ENCODE data around the gene FRAS1.

DNA sequence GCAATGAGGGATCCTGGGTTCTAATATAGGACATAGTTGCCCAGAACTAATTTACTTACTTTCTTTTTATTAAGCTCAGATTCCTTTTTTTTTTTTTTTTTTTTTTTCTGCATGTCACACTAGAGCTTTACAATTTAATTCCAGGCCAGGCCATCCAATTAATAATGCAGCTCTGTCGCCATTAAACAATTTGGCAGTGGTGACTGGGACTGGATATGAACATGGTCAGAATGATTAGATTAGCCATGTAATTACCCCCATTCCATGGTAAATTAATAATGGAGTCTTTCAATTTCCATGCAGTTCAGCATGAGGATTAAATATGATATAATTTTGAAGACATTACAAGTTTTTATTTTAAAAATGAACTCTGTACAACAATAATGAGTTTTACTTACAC lies 267.5 kb downstream of the FRAS1 start:
- TF ChIP-seq, protein P1, sequence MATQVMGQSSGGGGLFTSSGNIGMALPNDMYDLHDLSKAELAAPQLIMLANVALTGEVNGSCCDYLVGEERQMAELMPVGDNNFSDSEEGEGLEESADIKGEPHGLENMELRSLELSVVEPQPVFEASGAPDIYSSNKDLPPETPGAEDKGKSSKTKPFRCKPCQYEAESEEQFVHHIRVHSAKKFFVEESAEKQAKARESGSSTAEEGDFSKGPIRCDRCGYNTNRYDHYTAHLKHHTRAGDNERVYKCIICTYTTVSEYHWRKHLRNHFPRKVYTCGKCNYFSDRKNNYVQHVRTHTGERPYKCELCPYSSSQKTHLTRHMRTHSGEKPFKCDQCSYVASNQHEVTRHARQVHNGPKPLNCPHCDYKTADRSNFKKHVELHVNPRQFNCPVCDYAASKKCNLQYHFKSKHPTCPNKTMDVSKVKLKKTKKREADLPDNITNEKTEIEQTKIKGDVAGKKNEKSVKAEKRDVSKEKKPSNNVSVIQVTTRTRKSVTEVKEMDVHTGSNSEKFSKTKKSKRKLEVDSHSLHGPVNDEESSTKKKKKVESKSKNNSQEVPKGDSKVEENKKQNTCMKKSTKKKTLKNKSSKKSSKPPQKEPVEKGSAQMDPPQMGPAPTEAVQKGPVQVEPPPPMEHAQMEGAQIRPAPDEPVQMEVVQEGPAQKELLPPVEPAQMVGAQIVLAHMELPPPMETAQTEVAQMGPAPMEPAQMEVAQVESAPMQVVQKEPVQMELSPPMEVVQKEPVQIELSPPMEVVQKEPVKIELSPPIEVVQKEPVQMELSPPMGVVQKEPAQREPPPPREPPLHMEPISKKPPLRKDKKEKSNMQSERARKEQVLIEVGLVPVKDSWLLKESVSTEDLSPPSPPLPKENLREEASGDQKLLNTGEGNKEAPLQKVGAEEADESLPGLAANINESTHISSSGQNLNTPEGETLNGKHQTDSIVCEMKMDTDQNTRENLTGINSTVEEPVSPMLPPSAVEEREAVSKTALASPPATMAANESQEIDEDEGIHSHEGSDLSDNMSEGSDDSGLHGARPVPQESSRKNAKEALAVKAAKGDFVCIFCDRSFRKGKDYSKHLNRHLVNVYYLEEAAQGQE (IDR thresholded peaks at IDR 0.05; ENCODE audit: insufficient read depth in 1 of 2, low read depth in 2 of 2, low read length in 2 of 2) = no peak
- no peak for TF ChIP-seq SIN3A (IDR thresholded peaks at IDR 0.05; ENCODE audit: borderline replicate concordance, insufficient read depth, low read length)
- TF ChIP-seq POLR2AphosphoS5 (IDR thresholded peaks at IDR 0.05; ENCODE audit: low read depth, low read length) = no peak
- TF ChIP-seq TAF1 (IDR thresholded peaks at IDR 0.05; ENCODE audit: borderline replicate concordance, insufficient read depth, low read length) = no peak
- TF ChIP-seq FOXP2 (optimal IDR thresholded peaks at IDR 0.05; ENCODE audit: borderline replicate concordance, extremely low read depth, extremely low read length, insufficient read depth) = no peak

Measured in PFSK-1 (cell line).